Liver (tissue), 9 donors: ENCODE measurements around the gene COPE. TPM values are rescaled to one million over a fixed set of nuclear protein-coding genes. Genes with fewer than 3 reads are reported as not detected.

Experiments
- DNase-seq: peaks from one replicate; pipeline ENCODE4 v3.0.0-alpha.2; 2017; ENCODE audit warnings: low spot score
- H3K27ac ChIP-seq, 2 donors: one replicate each; pipeline ENCODE4 v1.7.0; 2013; ENCODE audit warnings: inconsistent platforms in 2 of 2, low read length in 2 of 2, control low read depth in 1 of 2, low read depth in 1 of 2, mild to moderate bottlenecking in 1 of 2
- H3K27me3 ChIP-seq, 4 donors: one replicate each; pipeline versions ENCODE4 v1.6.1 to v1.7.0; 2013; ENCODE audit warnings: low read length in 3 of 4, inconsistent platforms in 1 of 4, mild to moderate bottlenecking in 1 of 4, moderate library complexity in 1 of 4; ENCODE audit not compliant: control insufficient read depth in 4 of 4, insufficient read depth in 4 of 4
- H3K36me3 ChIP-seq, 4 donors: one replicate each; pipeline versions ENCODE4 v1.6.1 to v1.7.0; 2013; ENCODE audit warnings: low read length in 3 of 4, mild to moderate bottlenecking in 3 of 4, low read depth in 1 of 4, moderate library complexity in 1 of 4; ENCODE audit not compliant: control insufficient read depth in 4 of 4, insufficient read depth in 3 of 4
- H3K4me1 ChIP-seq, 4 donors: one replicate each; pipeline versions ENCODE4 v1.6.1 to v1.7.0; 2013; ENCODE audit warnings: low read length in 3 of 4, mild to moderate bottlenecking in 3 of 4, moderate library complexity in 1 of 4; ENCODE audit not compliant: control insufficient read depth in 4 of 4, insufficient read depth in 4 of 4
- H3K4me3 ChIP-seq, 3 donors: one replicate each; pipeline versions ENCODE4 v1.6.1 to v1.7.0; 2013; ENCODE audit warnings: low read length in 3 of 3, control low read depth in 1 of 3, low read depth in 1 of 3, mild to moderate bottlenecking in 1 of 3
- H3K9ac ChIP-seq, 2 donors: one replicate each; pipeline ENCODE4 v1.7.0; 2013; ENCODE audit warnings: low read length in 2 of 2, mild to moderate bottlenecking in 2 of 2, moderate library complexity in 2 of 2, control low read depth in 1 of 2, low read depth in 1 of 2
- H3K9me3 ChIP-seq, 4 donors: one replicate each; pipeline versions ENCODE4 v1.6.1 to v1.7.0; 2013; ENCODE audit warnings: low read length in 3 of 4; ENCODE audit not compliant: control insufficient read depth in 4 of 4
- ATF3 ChIP-seq: IDR thresholded peaks from 2 replicates; pipeline ENCODE4 v1.6.1; 2016; ENCODE audit warnings: antibody characterized with exemption
- CTCF ChIP-seq: fragments of 150-350 bp; IDR thresholded peaks from 2 replicates; pipeline ENCODE4 v1.5.1; 2017; ENCODE audit warnings: improper control_type of control experiment, low read depth, low read length; ENCODE audit not compliant: missing input control
- EGR1 ChIP-seq, 2 donors: IDR thresholded peaks; 2 replicates each; pipeline ENCODE4 v1.6.1; 2016 to 2018; ENCODE audit warnings: antibody characterized with exemption in 2 of 2, low read depth in 2 of 2
- FOXA1 ChIP-seq: IDR thresholded peaks from 2 replicates; pipeline ENCODE4 v1.6.1; 2016; ENCODE audit warnings: antibody characterized with exemption
- FOXA2 ChIP-seq: IDR thresholded peaks from 2 replicates; pipeline ENCODE4 v1.6.1; 2016; ENCODE audit warnings: antibody characterized with exemption
- GABPA ChIP-seq, 2 donors: IDR thresholded peaks in 1 of 2; conservative IDR thresholded peaks in 1 of 2; 2 replicates each; pipeline ENCODE4 v1.6.1; 2016; ENCODE audit warnings: antibody characterized with exemption in 2 of 2, mild to moderate bottlenecking in 1 of 2, moderate library complexity in 1 of 2
- HNF4A ChIP-seq, 2 donors: conservative IDR thresholded peaks; 2 replicates each; pipeline ENCODE4 v1.6.1; 2016; ENCODE audit warnings: antibody characterized with exemption in 2 of 2, mild to moderate bottlenecking in 2 of 2
- HNF4G ChIP-seq: IDR thresholded peaks from 2 replicates; pipeline ENCODE4 v1.6.1; 2016; ENCODE audit warnings: antibody characterized with exemption
- JUND ChIP-seq, 2 donors: IDR thresholded peaks; 2 replicates each; pipeline ENCODE4 v1.6.1; 2016; ENCODE audit warnings: antibody characterized with exemption in 2 of 2
- MAX ChIP-seq: IDR thresholded peaks from 2 replicates; pipeline ENCODE4 v1.6.1; 2016; ENCODE audit warnings: antibody characterized with exemption
- NR2F2 ChIP-seq: IDR thresholded peaks from 2 replicates; pipeline ENCODE4 v1.6.1; 2016; ENCODE audit warnings: antibody characterized with exemption
- RAD21 ChIP-seq, 2 donors: IDR thresholded peaks; 2 replicates each; pipeline ENCODE4 v1.6.1; 2016; ENCODE audit warnings: antibody characterized with exemption in 2 of 2, mild to moderate bottlenecking in 2 of 2
- REST ChIP-seq: IDR thresholded peaks from 2 replicates; pipeline ENCODE4 v1.6.1; 2016; ENCODE audit warnings: antibody characterized with exemption, mild to moderate bottlenecking
- RXRA ChIP-seq, 2 donors: IDR thresholded peaks; 2 replicates each; pipeline ENCODE4 v1.6.1; 2017 to 2018; ENCODE audit warnings: antibody characterized with exemption in 2 of 2, mild to moderate bottlenecking in 1 of 2
- SP1 ChIP-seq: IDR thresholded peaks from 2 replicates; pipeline ENCODE4 v1.6.1; 2018; ENCODE audit warnings: antibody characterized with exemption, mild to moderate bottlenecking
- TAF1 ChIP-seq: conservative IDR thresholded peaks from 2 replicates; pipeline ENCODE4 v1.6.1; 2016; ENCODE audit warnings: antibody characterized with exemption, mild to moderate bottlenecking
- YY1 ChIP-seq: IDR thresholded peaks from 2 replicates; pipeline ENCODE4 v1.6.1; 2016; ENCODE audit warnings: antibody characterized with exemption, mild to moderate bottlenecking
- ZBTB33 ChIP-seq: IDR thresholded peaks from 2 replicates; pipeline ENCODE4 v1.6.1; 2016; ENCODE audit warnings: antibody characterized with exemption
- WGBS: extraction: QIAGEN DNeasy Blood & Tissue Kit; methylation state at CpG from one replicate; pipeline ENCODE4 v1.1.7; 2013; 5-methylcytosine and 5-hydroxymethylcytosine counted together
- polyA plus RNA-seq, 2 donors: library from polyadenylated mRNA; stranded (reverse) in 1 of 2; unstranded in 1 of 2; fragments of 200-250 nt in 1 of 2; fragments of >200 nt in 1 of 2; fragmentation: Nextera tagmentation in 1 of 2; extraction: Ambion mirVana in 1 of 2; gene quantifications; one replicate each; pipeline versions ENCODE4 v1.2.1 to v1.2.3, GENCODE V29; 2013 to 2015
- total RNA-seq, 2 donors: library from RNA; depleted of rRNA; stranded (reverse); fragments of >200 nt; gene quantifications; one replicate each; pipeline ENCODE4 v1.2.3, GENCODE V29; 2014
- donor health status: healthy.
- donor health status: healthy.
- donor health status: healthy.
- donor health status: healthy.
- donor health status: healthy.

Gene COPE
- total and polyA plus RNA-seq, 4 donors = 103 to 204 (median 142) TPM

- H3K36me3 ChIP-seq = peaks cover 0 to 22% (median 6%) of the 10 kb centered on the region in 4 donors
- H3K9ac ChIP-seq = no peak overlapping the region
- peaks cover 0 to 5% (median 0%) of the 10 kb centered on the region in 4 donors for H3K27me3 ChIP-seq
- no peak for DNase-seq
- WGBS = 31% methylated on average over 33 of the region's 33 CpGs
- H3K4me1 ChIP-seq = peaks cover 2 to 21% (median 10%) of the 10 kb centered on the region in 4 donors
- peak overlapping the region in 1 of 3 donors; percentile 49 for H3K4me3 ChIP-seq
- TF ChIP-seq ATF3 = no peak
- TF ChIP-seq FOXA2 = no peak
- no peak for TF ChIP-seq GABPA (IDR thresholded peaks at IDR 0.05 in 1 of 2, conservative IDR thresholded peaks at IDR 0.05 in 1 of 2)
- no peak for TF ChIP-seq TAF1
- TF ChIP-seq FOXA1 = no peak
- no peak for TF ChIP-seq YY1
- no peak for TF ChIP-seq JUND (IDR thresholded peaks at IDR 0.05)
- TF ChIP-seq SP1 = no peak
- TF ChIP-seq RAD21 (IDR thresholded peaks at IDR 0.05) = no peak
- TF ChIP-seq HNF4G = no peak
- TF ChIP-seq MAX = no peak
- TF ChIP-seq EGR1 (IDR thresholded peaks at IDR 0.05; ENCODE audit: low read depth in 2 of 2) = no peak
- TF ChIP-seq ZBTB33 = no peak
- TF ChIP-seq CTCF = no peak
- no peak for TF ChIP-seq RXRA (IDR thresholded peaks at IDR 0.05)
- no peak for TF ChIP-seq HNF4A (conservative IDR thresholded peaks at IDR 0.05)
- TF ChIP-seq REST = no peak
- TF ChIP-seq NR2F2 = no peak
- H3K27ac ChIP-seq = no peak overlapping the region
- H3K9me3 ChIP-seq = no peaks in the 10 kb centered on the region
Observed at GRCh38 chr19:18896421-18896841, 22.8 kb downstream of the COPE start.
